Muscle of leg (tissue), 11 donors: ENCODE results near the gene CIART. TPM values are rescaled to one million over a fixed set of nuclear protein-coding genes. Genes with fewer than 3 reads are reported as not detected.

Experiments
- DNase-seq: peaks from one replicate; pipeline ENCODE4 v3.0.0; 2013
- H3K27ac ChIP-seq: one replicate; pipeline ENCODE4 v1.5.1; 2013; ENCODE audit warnings: mild to moderate bottlenecking, low read length, control low read depth
- H3K27me3 ChIP-seq: one replicate; pipeline ENCODE4 v1.6.1; 2013; ENCODE audit warnings: low read length; ENCODE audit not compliant: control insufficient read depth, insufficient read depth
- H3K36me3 ChIP-seq: one replicate; pipeline ENCODE4 v1.6.1; 2013; ENCODE audit warnings: low read length; ENCODE audit not compliant: control insufficient read depth, insufficient read depth
- H3K4me1 ChIP-seq: one replicate; pipeline ENCODE4 v1.6.1; 2013; ENCODE audit warnings: low read length; ENCODE audit not compliant: control insufficient read depth, insufficient read depth
- H3K4me3 ChIP-seq: one replicate; pipeline ENCODE4 v1.5.1; 2013; ENCODE audit warnings: low read length, control low read depth
- H3K9me3 ChIP-seq: replicated peaks from 2 replicates; pipeline ENCODE4 v1.6.1; 2013; ENCODE audit warnings: low read depth, low read length; ENCODE audit not compliant: control insufficient read depth
- WGBS: methylation state at CpG from one replicate; pipeline ENCODE4 v1.1.5; 2013; ENCODE audit warnings: missing lambda C conversion rate; ENCODE audit not compliant: insufficient coverage; 5-methylcytosine and 5-hydroxymethylcytosine counted together
- polyA plus RNA-seq, 8 donors: library from polyadenylated mRNA; unstranded; fragments of 120-200 nt; gene quantifications; one replicate each; pipeline versions ENCODE4 v1.2.1 to v1.2.3, GENCODE V29; 2013; ENCODE audit warnings: inconsistent platforms in 1 of 8, low replicate concordance in 1 of 8; ENCODE audit not compliant: insufficient read length in 8 of 8, insufficient read depth in 1 of 8
- total RNA-seq: library from RNA; stranded (reverse); fragments of 120-200 nt; gene quantifications from one replicate; pipeline ENCODE4 v1.2.4, GENCODE V29; 2013

The CIART gene
- total and polyA plus RNA-seq, 9 donors = 1.8 to 4.6 (median 2.9) TPM

DNA sequence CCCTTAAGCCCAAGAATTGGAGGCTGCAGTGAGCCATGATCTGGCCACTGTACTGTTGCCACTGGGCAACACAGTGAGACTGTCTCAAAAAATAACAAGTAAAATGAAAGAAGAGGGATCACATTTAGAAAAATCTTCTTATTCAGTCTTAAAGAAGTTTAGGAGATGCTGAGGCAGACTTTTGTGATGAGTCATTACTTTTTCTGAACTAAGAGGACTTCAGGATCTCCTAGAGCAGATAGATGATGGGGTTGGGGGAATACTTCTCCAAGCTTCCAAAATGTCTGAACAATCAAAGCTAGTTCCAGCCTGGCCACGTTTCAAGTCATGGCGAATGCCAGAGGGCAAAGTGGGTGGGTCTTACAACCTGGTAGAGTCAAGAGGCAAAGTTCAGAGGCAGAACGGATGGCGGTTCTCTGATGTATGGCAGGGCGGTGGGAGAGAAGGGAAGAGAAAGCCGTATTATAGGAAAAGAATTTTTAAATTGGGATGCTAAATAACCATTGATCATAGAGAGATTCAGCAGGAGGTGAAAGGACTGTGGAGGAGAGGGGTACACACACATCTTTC lies 2.1 kb upstream of the CIART start:
- DNase-seq = no peak
- H3K27ac ChIP-seq = no peak overlapping the region
- peaks cover 8% of the 10 kb centered on the region for H3K27me3 ChIP-seq
- peaks cover 22% of the 10 kb centered on the region for H3K4me1 ChIP-seq
- H3K4me3 ChIP-seq = no peak overlapping the region
- H3K36me3 ChIP-seq = peaks cover 7% of the 10 kb centered on the region
- H3K9me3 ChIP-seq = no peaks in the 10 kb centered on the region
- WGBS = 86% methylated on average over 4 of the region's 6 CpGs

DNA sequence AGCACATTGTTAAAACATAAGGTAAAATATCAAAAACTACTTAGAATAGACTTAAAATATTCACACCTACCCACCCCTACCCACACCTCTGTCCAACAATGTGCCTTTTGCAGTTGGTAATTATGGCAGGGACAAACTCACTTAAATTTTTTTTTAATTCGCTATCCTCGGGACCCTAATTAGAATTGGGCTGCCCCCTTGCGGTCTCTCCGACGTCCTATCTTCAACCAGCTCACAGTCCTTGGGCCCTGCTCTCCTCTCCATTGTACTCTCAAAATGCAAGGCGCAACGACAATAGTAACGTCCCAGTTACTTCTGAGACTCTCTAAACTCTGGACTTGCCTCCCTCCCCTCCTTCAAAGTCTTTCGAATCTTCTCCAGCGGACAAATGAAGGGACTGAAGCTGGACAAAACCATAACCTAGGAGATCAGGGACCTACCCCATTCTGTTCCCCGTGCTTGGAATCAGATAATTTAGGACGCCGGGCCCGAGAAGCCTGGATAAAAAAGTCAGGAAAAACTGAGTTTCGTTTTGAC lies 1.1 kb upstream of the CIART start:
- Histone ChIP-seq H3K27me3 (peaks cover 8% of the 10 kb centered on the region), H3K36me3 (peaks cover 7% of the 10 kb centered on the region), H3K4me3 (peak overlapping the region; percentile 49), H3K27ac (peak overlapping the region; percentile 79), H3K9me3 (no peaks in the 10 kb centered on the region), H3K4me1 (peaks cover 22% of the 10 kb centered on the region)
- DNase-seq = peak; percentile 80
- 4% methylated on average over 11 of the region's 15 CpGs for WGBS

DNA sequence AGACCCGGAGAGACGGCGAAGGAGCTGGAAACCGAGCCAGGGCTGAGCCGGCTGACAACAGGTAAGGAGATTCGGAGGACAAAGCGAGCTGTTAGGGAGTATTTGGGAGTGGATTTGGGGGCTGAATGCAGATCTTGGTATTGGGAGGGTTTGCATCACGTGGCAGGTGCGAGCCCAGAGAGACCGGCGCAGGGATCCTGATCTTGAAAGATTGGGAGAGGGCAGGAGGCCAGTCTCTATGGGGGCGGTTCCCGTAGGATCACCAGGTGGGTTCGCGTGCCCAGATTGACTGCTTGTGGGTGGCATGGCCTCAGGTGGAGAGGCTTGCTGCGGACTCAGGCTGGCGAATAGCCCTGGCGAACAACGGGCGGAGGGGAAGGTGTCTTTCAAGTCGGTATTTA lies 204 bp downstream of the CIART start:
- Histone ChIP-seq H3K36me3 (peaks cover 7% of the 10 kb centered on the region), H3K4me1 (peaks cover 22% of the 10 kb centered on the region)
- no peak for DNase-seq

DNA sequence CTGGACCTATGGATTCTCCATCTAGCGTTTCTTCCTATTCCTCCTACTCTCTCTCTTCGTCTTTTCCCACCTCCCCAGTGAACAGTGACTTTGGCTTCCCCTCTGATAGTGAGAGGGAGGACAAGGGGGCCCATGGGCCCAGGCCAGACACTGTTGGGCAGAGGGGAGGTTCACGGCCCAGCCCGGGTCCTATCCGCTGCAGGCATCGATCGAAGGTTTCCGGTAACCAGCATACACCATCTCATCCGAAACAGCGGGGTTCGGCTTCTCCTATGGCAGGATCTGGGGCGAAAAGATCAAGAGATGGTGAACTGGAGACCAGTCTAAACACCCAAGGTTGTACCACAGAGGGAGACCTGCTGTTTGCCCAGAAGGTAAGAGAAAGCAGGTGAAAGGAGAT lies 906 bp downstream of the CIART start:
- H3K27ac ChIP-seq = no peak overlapping the region
- WGBS = 80% methylated on average over 4 of the region's 12 CpGs
- peak overlapping the region; percentile 49 for H3K4me3 ChIP-seq

More for the DNA sequence above, 204 bp downstream of the CIART start:
- Histone ChIP-seq H3K4me3 (peak overlapping the region; percentile 49), H3K27ac (peak overlapping the region; percentile 8), H3K27me3 (peaks cover 8% of the 10 kb centered on the region), H3K9me3 (no peaks in the 10 kb centered on the region)
- under 1% methylated on average over 21 of the region's 21 CpGs for WGBS

DNA sequence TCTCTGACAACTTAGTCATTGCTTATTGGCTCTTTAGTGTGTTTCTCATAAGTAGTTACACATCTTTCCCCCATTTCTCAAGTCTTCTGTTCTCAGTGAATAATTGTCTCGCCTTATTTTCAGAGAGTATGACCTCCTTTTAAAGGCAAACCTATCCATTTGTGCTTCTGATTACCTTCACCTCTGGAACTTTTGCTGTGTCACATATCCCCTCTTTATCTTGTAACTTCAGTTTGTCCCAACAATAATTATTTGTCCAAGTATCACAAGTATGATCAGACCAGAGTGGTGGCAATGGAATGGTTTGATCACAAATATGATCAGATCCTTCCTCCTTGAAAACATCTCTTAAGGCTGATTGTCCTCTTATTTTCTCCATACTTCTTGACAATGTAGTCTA lies 6.0 kb downstream of the CIART start:
- no peaks in the 10 kb centered on the region for H3K27me3 ChIP-seq
- H3K9me3 ChIP-seq = no peaks in the 10 kb centered on the region
- peaks cover 2% of the 10 kb centered on the region for H3K4me1 ChIP-seq
- 67% methylated on average over 1 of the region's 1 CpG for WGBS
- H3K4me3 ChIP-seq = no peak overlapping the region
- no peak overlapping the region for H3K27ac ChIP-seq
- peaks cover 4% of the 10 kb centered on the region for H3K36me3 ChIP-seq
- DNase-seq = no peak

More for the DNA sequence above, 906 bp downstream of the CIART start:
- no peaks in the 10 kb centered on the region for H3K9me3 ChIP-seq
- H3K27me3 ChIP-seq = peaks cover 8% of the 10 kb centered on the region
- peaks cover 7% of the 10 kb centered on the region for H3K36me3 ChIP-seq
- no peak for DNase-seq
- peaks cover 22% of the 10 kb centered on the region for H3K4me1 ChIP-seq

DNA sequence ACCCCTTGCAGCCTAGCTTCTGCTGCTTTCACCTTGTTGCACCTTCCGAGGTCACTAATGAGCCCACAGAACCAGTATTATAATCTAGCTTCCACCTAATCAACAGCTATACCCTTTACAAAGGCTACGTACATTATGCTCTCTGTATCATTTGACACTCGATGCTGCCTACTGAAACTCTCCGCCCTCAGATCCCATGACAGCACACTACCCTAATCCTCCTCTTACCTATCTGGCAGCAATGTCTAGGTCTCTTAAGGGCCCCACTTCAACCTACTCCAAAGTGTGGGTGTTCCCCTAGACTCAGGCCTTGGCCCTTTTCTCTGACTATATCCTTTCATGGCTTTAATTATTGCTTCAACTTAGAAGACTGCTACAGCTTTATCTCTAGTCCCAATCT lies 6.5 kb downstream of the CIART start:
- no peak for DNase-seq
- Histone ChIP-seq H3K27ac (no peak overlapping the region), H3K36me3 (peaks cover 4% of the 10 kb centered on the region), H3K4me3 (no peak overlapping the region), H3K27me3 (no peaks in the 10 kb centered on the region), H3K4me1 (peaks cover 2% of the 10 kb centered on the region), H3K9me3 (no peaks in the 10 kb centered on the region)
- 78% methylated on average over 4 of the region's 4 CpGs for WGBS

DNA sequence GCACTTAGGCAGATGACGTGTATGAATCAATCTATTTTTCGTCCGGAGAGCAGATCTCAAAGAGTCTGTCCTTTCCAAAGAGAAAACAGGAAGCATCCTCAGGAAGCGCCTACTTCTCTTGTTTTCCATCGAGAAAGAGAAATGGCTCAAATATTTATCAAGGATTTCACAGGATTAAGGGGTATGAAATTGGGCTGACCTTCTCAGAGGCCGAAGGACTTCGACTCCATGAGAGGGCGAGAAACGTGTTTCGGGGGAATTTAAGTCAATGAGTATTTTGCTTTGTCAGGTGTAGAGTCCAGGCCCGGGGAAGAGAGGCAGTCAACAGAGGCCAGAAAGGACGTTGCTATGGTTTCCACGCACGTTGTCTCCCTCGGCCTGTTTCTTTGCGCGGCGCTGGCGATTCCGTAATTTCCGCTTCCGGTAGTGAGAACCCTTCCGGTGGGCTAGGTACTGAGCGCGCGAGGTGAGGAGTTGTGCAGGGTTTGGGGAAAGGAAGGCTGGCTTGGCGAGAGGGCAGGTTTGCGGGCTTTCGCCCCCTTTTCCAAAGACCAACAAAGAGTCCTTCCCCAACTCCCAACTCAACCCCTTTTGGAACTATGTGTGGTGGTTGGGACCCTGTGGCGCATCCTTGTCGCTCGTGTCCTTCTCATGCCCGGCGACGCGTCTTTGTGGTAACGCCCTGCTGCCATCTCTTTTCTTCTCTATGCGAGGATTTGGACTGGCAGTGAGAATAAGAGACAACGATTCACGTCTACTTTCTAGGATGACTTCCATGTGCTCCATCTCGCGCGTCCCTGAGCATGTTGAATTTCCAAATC lies 11.3 kb downstream of the CIART start, which contains the start of gene MRPS21:
MRPS21 (plus strand) TSS at position 429 of the 821 bp plus-strand sequence. CDS start 506 bp downstream, outside the sequence.
- H3K27me3 ChIP-seq = no peaks in the 10 kb centered on the region
- H3K36me3 ChIP-seq = peaks cover 27% of the 10 kb centered on the region
- peak within 1 kb of the TSS; percentile 81 for H3K4me3 ChIP-seq
- H3K9me3 ChIP-seq = no peaks in the 10 kb centered on the region
- peak within 1 kb of the TSS; percentile 90 for H3K27ac ChIP-seq
- WGBS = 9% methylated on average over 18 of the region's 43 CpGs
- DNase-seq = peak; percentile 99
- peaks cover 8% of the 10 kb centered on the region for H3K4me1 ChIP-seq

DNA sequence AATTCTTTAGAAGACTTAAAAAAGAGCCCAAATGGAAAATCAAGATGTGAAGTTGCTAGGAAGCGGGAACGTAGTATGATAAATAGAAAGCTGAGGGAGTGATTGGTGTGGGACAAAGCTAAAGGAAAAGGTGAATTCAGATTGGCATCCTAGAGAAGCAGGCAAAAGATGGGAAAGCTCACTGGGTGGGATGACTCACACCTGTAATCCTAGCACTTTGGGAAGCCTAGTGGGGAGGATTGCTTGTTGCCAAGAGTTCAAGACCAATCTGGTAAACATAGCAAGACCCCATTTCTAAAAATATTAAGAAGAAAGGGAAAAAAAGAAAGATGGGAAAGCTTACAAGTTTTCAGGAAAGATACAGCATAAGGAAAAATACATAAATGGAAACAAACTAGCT lies 13.1 kb downstream of the CIART start:
- 88% methylated on average over 2 of the region's 2 CpGs for WGBS
- Histone ChIP-seq H3K27me3 (no peaks in the 10 kb centered on the region), H3K27ac (no peak overlapping the region), H3K9me3 (no peaks in the 10 kb centered on the region), H3K4me1 (peaks cover 8% of the 10 kb centered on the region), H3K36me3 (peaks cover 33% of the 10 kb centered on the region), H3K4me3 (no peak overlapping the region)
- DNase-seq = no peak

DNA sequence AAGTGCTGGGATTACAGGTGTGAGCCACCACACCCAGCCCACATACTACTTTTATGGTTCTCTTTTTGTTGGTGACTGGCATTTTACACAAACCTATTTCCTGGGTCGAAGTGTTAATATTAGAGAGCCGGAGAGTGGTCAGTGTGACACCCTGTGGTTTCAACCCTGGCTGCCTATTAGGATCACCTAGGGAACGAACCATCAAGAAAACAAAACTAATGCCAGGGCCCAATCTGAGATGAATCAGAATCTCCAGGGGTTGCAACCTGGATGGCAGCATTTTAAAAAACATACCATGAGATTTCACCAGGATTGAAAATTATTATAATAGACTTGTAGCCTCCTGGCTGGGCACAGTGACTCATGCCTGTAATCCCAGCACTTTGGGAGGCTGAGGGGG lies 17.4 kb downstream of the CIART start:
- no peaks in the 10 kb centered on the region for H3K27me3 ChIP-seq
- no peaks in the 10 kb centered on the region for H3K4me1 ChIP-seq
- H3K4me3 ChIP-seq = no peak overlapping the region
- DNase-seq = no peak
- H3K36me3 ChIP-seq = peaks cover 48% of the 10 kb centered on the region
- no peaks in the 10 kb centered on the region for H3K9me3 ChIP-seq
- WGBS = no CpG with 5 or more reads among the region's 3 CpGs
- H3K27ac ChIP-seq = no peak overlapping the region

DNA sequence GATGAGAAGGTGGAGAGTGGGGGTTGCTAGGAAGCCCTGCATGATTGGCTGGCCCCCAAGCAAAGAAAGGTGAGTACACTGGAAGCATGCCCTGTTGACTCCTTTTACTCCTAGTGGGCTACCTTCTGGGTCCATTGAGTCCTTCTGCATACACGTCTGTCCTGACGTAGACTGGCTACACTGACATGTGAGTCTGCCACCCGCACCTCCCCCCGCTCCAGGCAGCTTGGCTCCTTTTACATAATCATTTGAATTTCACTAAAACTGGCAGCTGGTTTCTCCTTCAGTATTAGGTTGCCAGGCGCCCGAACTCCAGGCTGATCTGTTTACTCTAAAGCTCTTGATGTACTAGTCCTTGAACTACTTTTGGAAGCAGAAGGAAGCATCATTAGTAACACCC lies 20.0 kb downstream of the CIART start:
- 93% methylated on average over 4 of the region's 6 CpGs for WGBS
- Histone ChIP-seq H3K36me3 (peaks cover 39% of the 10 kb centered on the region), H3K27ac (no peak overlapping the region), H3K4me1 (no peaks in the 10 kb centered on the region), H3K9me3 (no peaks in the 10 kb centered on the region), H3K27me3 (no peaks in the 10 kb centered on the region), H3K4me3 (no peak overlapping the region)
- no peak for DNase-seq
